IMR-90 (cell line): ENCODE data around the gene NFASC. TPM values are rescaled to one million over a fixed set of nuclear protein-coding genes. Genes with fewer than 3 reads are reported as not detected.

Source experiments
- ATAC-seq: fragments of 200-7000 bp; cut with Tn5 transposase; 2 replicates; pipeline ENCODE4 v1.9.1; 2020; ENCODE audit warnings: low read depth, mild to moderate bottlenecking, moderate library complexity
- BruUV-seq: library from RNA; stranded (reverse); fragments of 400-500 nt; replicated peaks from 2 replicates; lab custom pipeline; 2021; lab: Mats Ljungman, UMichigan
- CTCF ChIA-PET: fragments of 300-600 bp; formaldehyde crosslinking; extraction: SDS; loops from one replicate; lab custom pipeline; 2021; ENCODE audit warnings: antibody characterized with exemption; lab: Yijun Ruan, JAX
- POLR2A ChIA-PET: fragments of 300-600 bp; sonication (Branson Sonifier 250); formaldehyde crosslinking; loops from one replicate; lab custom pipeline; 2022; ENCODE audit warnings: antibody characterized with exemption; ENCODE audit not compliant: unreplicated experiment; lab: Charles Lee
- DNase-seq: peaks from one replicate; pipeline ENCODE4 v3.0.0; 2013
- H2AFZ ChIP-seq: replicated peaks from 2 replicates; pipeline ENCODE3; 2013; ENCODE audit warnings: low read length, mild to moderate bottlenecking; ENCODE audit not compliant: poor library complexity
- H2AK5ac ChIP-seq: 2 replicates; pipeline ENCODE4 v1.6.1; 2013; ENCODE audit warnings: low read depth, low read length, inconsistent platforms
- H2AK9ac ChIP-seq: replicated peaks from 2 replicates; pipeline ENCODE3; 2013; ENCODE audit warnings: mild to moderate bottlenecking, low read depth, low read length, moderate library complexity; ENCODE audit not compliant: poor library complexity
- H2BK120ac ChIP-seq: 2 replicates; pipeline ENCODE4 v1.6.1; 2013; ENCODE audit warnings: low read depth, low read length, inconsistent platforms
- H2BK15ac ChIP-seq: 3 replicates; pipeline ENCODE4 v1.6.1; 2013; ENCODE audit warnings: low read depth, low read length, inconsistent platforms
- H2BK20ac ChIP-seq: 2 replicates; pipeline ENCODE4 v1.6.1; 2013; ENCODE audit warnings: low read depth, mild to moderate bottlenecking, inconsistent platforms, low read length, moderate library complexity
- H2BK5ac ChIP-seq: 2 replicates; pipeline ENCODE4 v1.6.1; 2013; ENCODE audit warnings: mild to moderate bottlenecking, low read depth, low read length, inconsistent platforms; ENCODE audit not compliant: poor library complexity, severe bottlenecking
- H3K14ac ChIP-seq: replicated peaks from 2 replicates; pipeline ENCODE4 v1.6.1; 2013; ENCODE audit warnings: low read depth, low read length, inconsistent platforms
- H3K18ac ChIP-seq: 2 replicates; pipeline ENCODE4 v1.6.1; 2013; ENCODE audit warnings: low read depth, low read length, control low read depth
- H3K23ac ChIP-seq: 2 replicates; pipeline ENCODE4 v1.6.1; 2013; ENCODE audit warnings: low read depth, low read length, inconsistent platforms
- H3K27ac ChIP-seq: 2 replicates; pipeline ENCODE4 v1.5.1; 2013; ENCODE audit warnings: mild to moderate bottlenecking, control low read depth, low read length; ENCODE audit not compliant: insufficient read depth
- H3K27me3 ChIP-seq: 2 replicates; pipeline ENCODE4 v1.6.1; 2013; ENCODE audit warnings: low read length; ENCODE audit not compliant: control insufficient read depth, insufficient read depth
- H3K36me3 ChIP-seq: 2 replicates; pipeline ENCODE4 v1.6.1; 2013; ENCODE audit warnings: low read length, mixed read lengths; ENCODE audit not compliant: control insufficient read depth, insufficient read depth
- H3K4ac ChIP-seq: 2 replicates; pipeline ENCODE4 v1.6.1; 2013; ENCODE audit warnings: low read depth, low read length, inconsistent platforms
- H3K4me1 ChIP-seq: 2 replicates; pipeline ENCODE4 v1.6.1; 2013; ENCODE audit warnings: low read length, mixed read lengths; ENCODE audit not compliant: control insufficient read depth, insufficient read depth
- H3K4me2 ChIP-seq: 2 replicates; pipeline ENCODE4 v1.6.1; 2013; ENCODE audit warnings: low read depth, mild to moderate bottlenecking, control low read depth, low read length, moderate library complexity
- H3K4me3 ChIP-seq: 2 replicates; pipeline ENCODE4 v1.5.1; 2013; ENCODE audit warnings: low read depth, mild to moderate bottlenecking, control low read depth, low read length, moderate library complexity; ENCODE audit not compliant: insufficient read depth
- H3K56ac ChIP-seq: 2 replicates; pipeline ENCODE4 v1.6.1; 2013; ENCODE audit warnings: low read length, inconsistent platforms; ENCODE audit not compliant: insufficient read depth; ENCODE audit errors: extremely low read depth
- H3K79me1 ChIP-seq, 2 experiments: 2 replicates each; pipeline ENCODE4 v1.6.1; 2013; ENCODE audit warnings: low read length in 2 of 2, inconsistent platforms in 1 of 2, low read depth in 1 of 2
- H3K9ac ChIP-seq: 2 replicates; pipeline ENCODE4 v1.6.1; 2013; ENCODE audit warnings: low read depth, low read length, control low read depth
- H3K9me1 ChIP-seq: 2 replicates; pipeline ENCODE4 v1.6.1; 2013; ENCODE audit warnings: low read length, inconsistent platforms; ENCODE audit not compliant: insufficient read depth
- H3K9me3 ChIP-seq: 2 replicates; pipeline ENCODE4 v1.6.1; 2013; ENCODE audit warnings: low read length; ENCODE audit not compliant: control insufficient read depth, insufficient read depth
- H4K20me1 ChIP-seq: 2 replicates; pipeline ENCODE4 v1.6.1; 2013; ENCODE audit warnings: low read length, inconsistent platforms; ENCODE audit not compliant: insufficient read depth
- H4K5ac ChIP-seq: 2 replicates; pipeline ENCODE4 v1.6.1; 2013; ENCODE audit warnings: mild to moderate bottlenecking, low read depth, low read length, control low read depth
- H4K8ac ChIP-seq, 2 experiments: 2 replicates each; pipeline ENCODE4 v1.6.1; 2013; ENCODE audit warnings: low read depth in 2 of 2, low read length in 2 of 2, control low read depth in 1 of 2, inconsistent platforms in 1 of 2
- H4K91ac ChIP-seq: 2 replicates; pipeline ENCODE4 v1.6.1; 2013; ENCODE audit warnings: low read depth, low read length, inconsistent platforms; ENCODE audit not compliant: insufficient read depth
- BHLHE40 ChIP-seq: fragments of 150-350 bp; IDR thresholded peaks from 2 replicates; pipeline ENCODE4 v1.6.1; 2016; ENCODE audit warnings: mild to moderate bottlenecking, low read depth, low read length
- CEBPB ChIP-seq: IDR thresholded peaks from 2 replicates; pipeline ENCODE4 v1.6.1; 2012; ENCODE audit warnings: low read depth, low read length, improper control_type of control experiment
- CHD1 ChIP-seq: IDR thresholded peaks from 2 replicates; pipeline ENCODE4 v1.6.1; 2012; ENCODE audit warnings: low read depth, low read length, improper control_type of control experiment
- CTCF ChIP-seq: conservative IDR thresholded peaks from 2 replicates; pipeline ENCODE4 v1.5.1; 2012; ENCODE audit warnings: mild to moderate bottlenecking, low read depth, low read length, improper control_type of control experiment
- FOS ChIP-seq: fragments of 150-350 bp; IDR thresholded peaks from 2 replicates; pipeline ENCODE4 v1.6.1; 2016; ENCODE audit warnings: low read depth, low read length
- MAFK ChIP-seq: IDR thresholded peaks from 2 replicates; pipeline ENCODE4 v1.6.1; 2012; ENCODE audit warnings: low read depth, low read length, improper control_type of control experiment
- MAZ ChIP-seq: IDR thresholded peaks from 2 replicates; pipeline ENCODE4 v1.6.1; 2012; ENCODE audit warnings: low read depth, mild to moderate bottlenecking, low read length, improper control_type of control experiment, moderate library complexity, borderline replicate concordance
- MXI1 ChIP-seq: IDR thresholded peaks from 2 replicates; pipeline ENCODE4 v1.6.1; 2012; ENCODE audit warnings: low read depth, mild to moderate bottlenecking, low read length, moderate library complexity, borderline replicate concordance
- NFE2L2 ChIP-seq: fragments of 150-350 bp; IDR thresholded peaks from 2 replicates; pipeline ENCODE4 v1.6.1; 2016; ENCODE audit warnings: low read depth, mild to moderate bottlenecking, low read length
- POLR2A ChIP-seq: IDR thresholded peaks from 2 replicates; pipeline ENCODE4 v1.6.1; 2012; ENCODE audit warnings: mild to moderate bottlenecking, low read depth, low read length
- RAD21 ChIP-seq: IDR thresholded peaks from 2 replicates; pipeline ENCODE4 v1.6.1; 2012; ENCODE audit warnings: low read length, improper control_type of control experiment
- RCOR1 ChIP-seq: IDR thresholded peaks from 2 replicates; pipeline ENCODE4 v1.6.1; 2012; ENCODE audit warnings: mild to moderate bottlenecking, low read length, improper control_type of control experiment; ENCODE audit not compliant: insufficient replicate concordance
- RFX5 ChIP-seq: IDR thresholded peaks from 2 replicates; pipeline ENCODE4 v1.8.0; 2012; ENCODE audit warnings: low read depth, mild to moderate bottlenecking, low read length, moderate library complexity
- SMC3 ChIP-seq: fragments of 150-350 bp; IDR thresholded peaks from 2 replicates; pipeline ENCODE4 v1.6.1; 2016; ENCODE audit warnings: low read depth, mild to moderate bottlenecking, antibody characterized with exemption, low read length, moderate library complexity
- USF2 ChIP-seq: fragments of 150-350 bp; IDR thresholded peaks from 2 replicates; pipeline ENCODE4 v1.6.1; 2017; ENCODE audit warnings: mild to moderate bottlenecking, antibody characterized with exemption, low read length, low read depth
- WGBS, 2 experiments: methylation state at CpG; one replicate each; pipeline versions ENCODE4 v1.1.5 to v1.1.7; 2013; ENCODE audit warnings: missing lambda C conversion rate in 2 of 2; ENCODE audit not compliant: insufficient read length in 1 of 2; ENCODE audit errors: extremely low coverage in 2 of 2; 5-methylcytosine and 5-hydroxymethylcytosine counted together
- dilution Hi-C: fragments of 300-500 bp; cut with HindIII; formaldehyde crosslinking; loops from one replicate; pipeline ENCODE4 v1.14.3; 2018; ENCODE audit warnings: low sequenced_read_pairs; ENCODE audit not compliant: unreplicated experiment
- in situ Hi-C: fragments of 300-500 bp; cut with MboI; formaldehyde crosslinking; loops from 3 replicates; pipeline ENCODE4 v1.14.3; 2019; ENCODE audit warnings: low sequenced_read_pairs, inconsistent platforms, mixed read lengths
- intact Hi-C: fragments of 100-400 bp; cut with micrococcal nuclease; formaldehyde crosslinking; loops from 2 replicates; pipeline ENCODE4 v1.10.0; 2022
- polyA plus RNA-seq, 3 experiments: library from polyadenylated mRNA; depleted of rRNA; stranded (reverse); fragments of >200 nt; gene quantifications; 2 replicates each; pipeline ENCODE4 v1.2.3, GENCODE V29; 2012; ENCODE audit warnings: low replicate concordance in 1 of 3
- total RNA-seq: library from RNA; depleted of rRNA; stranded (reverse); fragments of >200 nt; gene quantifications from 2 replicates; pipeline ENCODE4 v1.2.3, GENCODE V29; 2012
- TF ChIP-seq, protein P1 (sequence below): fragments of 150-350 bp; IDR thresholded peaks from 2 replicates; pipeline ENCODE4 v1.6.1; 2016; ENCODE audit warnings: low read depth, mild to moderate bottlenecking, low read length, moderate library complexity, borderline replicate concordance

NFASC gene
- total and polyA plus RNA-seq, 2 of the 4 experiments (the other 2 are of a cell fraction) = 0.18 to 0.79 TPM

DNA sequence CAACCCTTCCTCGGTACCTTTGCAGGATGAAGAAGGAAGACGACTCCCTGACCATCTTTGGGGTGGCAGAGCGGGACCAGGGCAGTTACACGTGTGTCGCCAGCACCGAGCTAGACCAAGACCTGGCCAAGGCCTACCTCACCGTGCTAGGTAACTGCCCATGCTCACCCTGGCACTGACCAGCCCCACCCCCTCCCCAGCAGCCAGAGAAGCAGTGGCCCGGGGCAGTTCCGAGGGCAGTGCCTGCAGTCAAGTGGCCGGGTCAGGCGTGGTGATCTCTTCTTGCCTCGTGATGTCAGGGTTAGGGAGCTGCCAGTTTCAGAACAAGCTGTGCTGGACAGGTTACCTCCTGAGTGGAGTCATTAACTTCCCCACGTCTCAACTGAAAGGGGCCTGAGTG lies 106.0 kb downstream of the NFASC start:
- Histone ChIP-seq H3K14ac (no peak overlapping the region), H3K4me1 (no peaks in the 10 kb centered on the region), H3K79me1 (no peaks in the 10 kb centered on the region), H3K56ac (no peak overlapping the region), H3K36me3 (no peaks in the 10 kb centered on the region), H2AK9ac (no peak overlapping the region), H2BK5ac (no peak overlapping the region), H3K4me3 (no peak overlapping the region), H3K27ac (no peak overlapping the region), H4K20me1 (no peaks in the 10 kb centered on the region; the same call in 1 of the 2 replicates), H4K91ac (no peak overlapping the region), H4K5ac (no peak overlapping the region), H3K27me3 (peaks cover 22% of the 10 kb centered on the region), H3K4me2 (no peak overlapping the region), H3K4ac (no peak overlapping the region), H3K23ac (no peak overlapping the region), H2AK5ac (no peak overlapping the region), H2AFZ (no peak overlapping the region), H3K9me1 (no peaks in the 10 kb centered on the region), H2BK20ac (no peak overlapping the region), H3K9me3 (no peaks in the 10 kb centered on the region), H2BK15ac (no peak overlapping the region), H2BK120ac (no peak overlapping the region), H3K18ac (no peak overlapping the region), H3K9ac (no peak overlapping the region), H4K8ac (no peak overlapping the region)
- no peak for DNase-seq
- TF ChIP-seq RCOR1 = no peak
- TF ChIP-seq RFX5 = no peak
- TF ChIP-seq MAZ = no peak
- no peak for TF ChIP-seq MXI1
- no peak for TF ChIP-seq BHLHE40
- TF ChIP-seq CHD1 = no peak
- TF ChIP-seq, protein P1, sequence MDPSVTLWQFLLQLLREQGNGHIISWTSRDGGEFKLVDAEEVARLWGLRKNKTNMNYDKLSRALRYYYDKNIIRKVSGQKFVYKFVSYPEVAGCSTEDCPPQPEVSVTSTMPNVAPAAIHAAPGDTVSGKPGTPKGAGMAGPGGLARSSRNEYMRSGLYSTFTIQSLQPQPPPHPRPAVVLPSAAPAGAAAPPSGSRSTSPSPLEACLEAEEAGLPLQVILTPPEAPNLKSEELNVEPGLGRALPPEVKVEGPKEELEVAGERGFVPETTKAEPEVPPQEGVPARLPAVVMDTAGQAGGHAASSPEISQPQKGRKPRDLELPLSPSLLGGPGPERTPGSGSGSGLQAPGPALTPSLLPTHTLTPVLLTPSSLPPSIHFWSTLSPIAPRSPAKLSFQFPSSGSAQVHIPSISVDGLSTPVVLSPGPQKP = no peak
- no peak for TF ChIP-seq FOS
- TF ChIP-seq MAFK = no peak
- no peak for TF ChIP-seq RAD21
- TF ChIP-seq NFE2L2 = no peak
- TF ChIP-seq USF2 = no peak
- no peak for TF ChIP-seq POLR2A
- TF ChIP-seq CTCF = no peak
- no peak for TF ChIP-seq SMC3
- no peak for TF ChIP-seq CEBPB
- BruUV-seq = no TSS peak
- CTCF ChIA-PET = interaction anchor here (1.1 to 1.7 kb wide), 2 partner anchors 84 to 280 kb away, joined by 3 to 5 read pairs; no protein-coding TSS in a partner anchor
- in situ Hi-C loops (loop anchor here (5.0 kb wide), 1 partner anchor 281 kb away; no protein-coding TSS in a partner anchor), intact Hi-C loops (no loop called here), dilution Hi-C loops (no loop called here)
- no CpG with 5 or more reads among the region's 13 CpGs for WGBS, 2 experiments
- ATAC-seq = no peak
- POLR2A ChIA-PET = no interaction called here
